A549 treated with GW870086 at 1 μM for 4 hours (cell line): ENCODE measurements around the gene OR5A2. TPM values are rescaled to one million over a fixed set of nuclear protein-coding genes. Genes with fewer than 3 reads are reported as not detected.

Experiments
- total RNA-seq: library from RNA; stranded (reverse); fragments of 200-300 nt; extraction: Qiagen RNA extraction; gene quantifications from 5 replicates; pipeline ENCODE4 v1.2.3, GENCODE V29; 2022; ENCODE audit warnings: low read depth

Gene OR5A2
- not detected in 5 replicates for total RNA-seq

GRCh38 chr11:59426361-59427067, at the start of gene OR5A2:
Gene OR5A2 (minus strand): TSS chr11:59426413. CDS start chr11:59422953, 3,460 bp downstream.

GRCh38 chr11:59473015-59473414, 46.8 kb upstream of the OR5A2 start, which contains the start of gene OR4D10:
Gene OR4D10 (plus strand): TSS chr11:59473315. CDS start chr11:59477430, 4,115 bp downstream.

GRCh38 chr11:59456661-59457060, 30.4 kb upstream of the OR5A2 start, which contains the start of gene OR4D6:
Gene OR4D6 (plus strand): TSS chr11:59456961. CDS start chr11:59456961, 0 bp downstream.

GRCh38 chr11:59436169-59436568, 10.0 kb upstream of the OR5A2 start, which contains the start of gene OR5A1:
Gene OR5A1 (plus strand): TSS chr11:59436469. CDS start chr11:59443169, 6,700 bp downstream.

Other genes with a start within 250 kb of the OR5A2 start
- gene MPEG1, start 213.5 kb downstream of the OR5A2 start, total RNA-seq, result not detected in 5 replicates
- not detected in 5 replicates for gene OR5AN1, start 67.5 kb downstream of the OR5A2 start, total RNA-seq
- gene OR5A1, start 10.1 kb upstream of the OR5A2 start, total RNA-seq, result not detected in 5 replicates
- gene OR4D6, start 30.5 kb upstream of the OR5A2 start, total RNA-seq, result not detected in 5 replicates
- not detected in 5 replicates for gene OR4D10, start 46.9 kb upstream of the OR5A2 start, total RNA-seq
- gene OR4D11, start 77.2 kb upstream of the OR5A2 start, total RNA-seq, result not detected in 5 replicates
- not detected in 5 replicates for gene OR4D9, start 85.1 kb upstream of the OR5A2 start, total RNA-seq
- gene OSBP, start 189.4 kb upstream of the OR5A2 start, total RNA-seq, result 27.5 to 29.8 TPM (median 28.9 TPM) in 5 replicates
- 41.9 to 50.6 TPM (median 48.1 TPM) in 5 replicates for gene PATL1, start 242.6 kb upstream of the OR5A2 start, total RNA-seq